Heart left ventricle (tissue), 13 donors: ENCODE measurements around the gene PICALM.

Experiments
- CTCF ChIP-seq, 12 donors: fragments of 200-600 bp; sonication (generic) in 4 of 12; IDR thresholded peaks; one replicate each; pipeline versions ENCODE4 v1.5.0 to v1.8.0; 2018 to 2022; ENCODE audit warnings: antibody characterized with exemption in 12 of 12, mild to moderate bottlenecking in 5 of 12
- POLR2A ChIP-seq, 2 donors: fragments of 450-650 bp; IDR thresholded peaks; one replicate each; pipeline ENCODE4 v1.6.1; 2017; ENCODE audit warnings: antibody characterized with exemption in 2 of 2, mild to moderate bottlenecking in 2 of 2, moderate library complexity in 2 of 2
- donor health status: ischemic (EF 13 %, LVEDD 7.1; RV severe dilation, severe dysfunction).
- donor health status: DM: no; HTN: yes; CAD: no.
- donor health status: DM: no; HTN: no; CAD: no.
- donor health status: ischemic (EF 25% LVEDD 6.9; RV normal size, moderate dysfunction).
- donor health status: ischemic (EF 25% LVEDD 5.7; RV mildly dilated, moderate dysfunction).
- donor health status: ischemic (EF 35%, LVEDD 5.7; RV mildly dilated, moderate dysfunction).
- donor health status: nonischemic (EF 11% LVEDD 7.7; RV severe dilation, severe dysfunction).
- donor health status: DM: yes; HTN: yes; CAD: no.
- donor health status: PGD.
- donor health status: ischemic (EF 29% LVEDD 5.4; RV normal size, mild dysfunction).
- donor health status: nonischemic (EF 23%, LVEDD 6.1; RV moderate dilation, normal function).

GRCh38 chr11:86097980-86098379, 29.1 kb upstream of the PICALM start:
- TF ChIP-seq POLR2A (IDR thresholded peaks at IDR 0.05) (no peak), CTCF (IDR thresholded peaks at IDR 0.05) (no peak)
